ENCODE results near the gene STX19. TPM values are rescaled to one million over a fixed set of nuclear protein-coding genes. Genes with fewer than 3 reads are reported as not detected.
A peak's percentile ranks its signal among the peaks of the same experiment; 100 is the strongest.

Gene STX19
- polyA plus RNA-seq, 3 donors = not detected

GRCh38 chr3:93973131-93974126 is 55.0 kb downstream of the STX19 start, which contains the start of gene PROS1:
Gene PROS1, minus strand, starts transcription at chr3:93973896. Its CDS starts 147 bp downstream, at chr3:93973749.
- Histone ChIP-seq H3K4me3 (replicated peaks in 1 of 3; ENCODE audit: low read depth in 2 of 3, low read length in 3 of 3) (peak within 1 kb of the TSS; percentile 39 to 76 (median 60)), H3K9me3 (replicated peaks in 1 of 2; ENCODE audit: control insufficient read depth in 1 of 2, insufficient read depth in 1 of 2, low read length in 2 of 2) (no peaks in the 10 kb centered on the region), H3K79me2 (ENCODE audit: insufficient read depth, low read length) (no peaks in the 10 kb centered on the region), H4K20me1 (ENCODE audit: insufficient read depth, low read length) (no peaks in the 10 kb centered on the region), H3K9ac (ENCODE audit: insufficient read depth, low read length, poor library complexity, severe bottlenecking) (peak within 1 kb of the TSS; percentile 37), H3K36me3 (replicated peaks in 1 of 2; ENCODE audit: control insufficient read depth in 1 of 2, insufficient read depth in 2 of 2, low read length in 2 of 2) (no peaks in the 10 kb centered on the region), H3K27me3 (ENCODE audit: control insufficient read depth in 2 of 2, insufficient read depth in 2 of 2, low read length in 2 of 2) (peaks cover 2 to 11% of the 10 kb centered on the region in 2 donors), H3K27ac (ENCODE audit: low read depth in 1 of 2, low read length in 2 of 2) (no peak within 1 kb of the TSS), H2AFZ (ENCODE audit: insufficient read depth, low read depth, low read length, poor library complexity, severe bottlenecking) (peak within 1 kb of the TSS; percentile 87), H3K4me2 (replicated peaks; ENCODE audit: extremely low read depth, low read length, poor library complexity, severe bottlenecking) (peak within 1 kb of the TSS; percentile 80), H3K4me1 (ENCODE audit: control insufficient read depth in 1 of 2, insufficient read depth in 2 of 2, low read length in 2 of 2) (peaks cover 9 to 11% of the 10 kb centered on the region in 2 donors)
- Mint-ChIP-seq H3K4me1 (peaks cover 10% of the 10 kb centered on the region), H3K27ac (peak within 1 kb of the TSS in 4 of 7 donors; percentile 15 to 87 (median 62)), H3K4me3 (peak within 1 kb of the TSS; percentile 83 to 95), H3K36me3 (no peaks in the 10 kb centered on the region), H3K9me3 (no peaks in the 10 kb centered on the region), H3K27me3 (ENCODE audit: low read depth in 3 of 3) (peaks cover 8 to 25% (median 9%) of the 10 kb centered on the region in 3 donors)
- peak; percentile 56 to 64 (median 62) for DNase-seq
- intact Hi-C loops (cut with micrococcal nuclease) = no loop called here
- TF ChIP-seq CTCF (IDR thresholded peaks at IDR 0.05) = no peak
- under 1% methylated on average over 43 of the region's 53 CpGs for WGBS (ENCODE audit: insufficient coverage)

GRCh38 chr3:93969997-93970396 is 58.4 kb downstream of the STX19 start:
- H3K27me3 Mint-ChIP-seq (ENCODE audit: low read depth in 3 of 3) = peaks cover 8 to 22% (median 9%) of the 10 kb centered on the region in 3 donors
- peaks cover 10% of the 10 kb centered on the region for H3K4me1 Mint-ChIP-seq
- Histone ChIP-seq H3K4me1 (ENCODE audit: control insufficient read depth in 1 of 2, insufficient read depth in 2 of 2, low read length in 2 of 2) (peaks cover 9 to 11% of the 10 kb centered on the region in 2 donors), H3K4me2 (replicated peaks; ENCODE audit: extremely low read depth, low read length, poor library complexity, severe bottlenecking) (no peak overlapping the region), H2AFZ (ENCODE audit: insufficient read depth, low read depth, low read length, poor library complexity, severe bottlenecking) (no peak overlapping the region), H3K4me3 (replicated peaks in 1 of 3; ENCODE audit: low read depth in 2 of 3, low read length in 3 of 3) (no peak overlapping the region), H3K27me3 (ENCODE audit: control insufficient read depth in 2 of 2, insufficient read depth in 2 of 2, low read length in 2 of 2) (peaks cover 2 to 11% of the 10 kb centered on the region in 2 donors), H3K27ac (ENCODE audit: low read depth in 1 of 2, low read length in 2 of 2) (no peak overlapping the region), H3K79me2 (ENCODE audit: insufficient read depth, low read length) (no peaks in the 10 kb centered on the region), H3K9ac (ENCODE audit: insufficient read depth, low read length, poor library complexity, severe bottlenecking) (no peak overlapping the region), H3K9me3 (replicated peaks in 1 of 2; ENCODE audit: control insufficient read depth in 1 of 2, insufficient read depth in 1 of 2, low read length in 2 of 2) (peaks cover 0 to 9% of the 10 kb centered on the region in 2 donors), H3K36me3 (replicated peaks in 1 of 2; ENCODE audit: control insufficient read depth in 1 of 2, insufficient read depth in 2 of 2, low read length in 2 of 2) (no peaks in the 10 kb centered on the region), H4K20me1 (ENCODE audit: insufficient read depth, low read length) (no peaks in the 10 kb centered on the region)
- peaks cover 2 to 8% (median 4%) of the 10 kb centered on the region in 7 donors for H3K9me3 Mint-ChIP-seq
- no peak overlapping the region for H3K4me3 Mint-ChIP-seq
- DNase-seq = no peak
- no peak overlapping the region for H3K27ac Mint-ChIP-seq
- WGBS (ENCODE audit: insufficient coverage) = no CpG with 5 or more reads among the region's 1 CpG
- no peaks in the 10 kb centered on the region for H3K36me3 Mint-ChIP-seq
- intact Hi-C loops (cut with micrococcal nuclease) = no loop called here
- no peak for TF ChIP-seq CTCF (IDR thresholded peaks at IDR 0.05)

Data from CD14-positive monocyte (primary cell).